Testis (tissue), 3 donors: Measurements from ENCODE around the gene SUFU. TPM values are rescaled to one million over a fixed set of nuclear protein-coding genes. Genes with fewer than 3 reads are reported as not detected.

Source experiments
- DNase-seq: peaks from one replicate; pipeline ENCODE4 v3.0.0-alpha.2; 2019
- H3K27ac ChIP-seq, 2 donors: fragments of 200-600 bp; sonication (generic); one replicate each; pipeline ENCODE4 v1.5.1; 2019
- H3K27me3 ChIP-seq: fragments of 200-600 bp; sonication (generic); one replicate; pipeline ENCODE4 v1.5.1; 2019
- H3K36me3 ChIP-seq: fragments of 200-600 bp; sonication (generic); one replicate; pipeline ENCODE4 v1.5.1; 2017; ENCODE audit warnings: low read depth; ENCODE audit errors: missing control alignments
- H3K4me1 ChIP-seq: fragments of 200-600 bp; sonication (generic); one replicate; pipeline ENCODE4 v1.5.1; 2019
- H3K4me3 ChIP-seq, 2 donors: fragments of 200-600 bp; sonication (generic); one replicate each; pipeline ENCODE4 v1.5.1; 2017 to 2019
- H3K9me3 ChIP-seq: fragments of 200-600 bp; sonication (generic); one replicate; pipeline ENCODE4 v1.5.1; 2017
- POLR2A ChIP-seq: fragments of 450-650 bp; IDR thresholded peaks from one replicate; pipeline ENCODE4 v1.6.1; 2017; ENCODE audit warnings: antibody characterized with exemption, mild to moderate bottlenecking, moderate library complexity
- WGBS, 2 donors: methylation state at CpG; one replicate each; pipeline ENCODE4 v1.1.5; 2018; 5-methylcytosine and 5-hydroxymethylcytosine counted together
- intact Hi-C: fragments of 100-400 bp; cut with DNase I; formaldehyde crosslinking; loops from one replicate; pipeline ENCODE4 v1.15.1; 2023; ENCODE audit warnings: low total_unique reads
- polyA plus RNA-seq: library from polyadenylated mRNA; stranded (reverse); fragments of 350-450 nt; fragmentation: Illumina TruSeq; extraction: RNeasy Lipid Tissue Mini Kit (QIAGEN cat#74804); gene quantifications from one replicate; pipeline ENCODE4 v1.2.3, GENCODE V29; 2014; ENCODE audit warnings: low read depth, low replicate concordance; ENCODE audit not compliant: insufficient read depth
- total RNA-seq, 2 donors: library from RNA; depleted of rRNA; stranded (reverse); fragments of >200 nt; gene quantifications; one replicate each; pipeline ENCODE4 v1.2.3, GENCODE V29; 2016
- TF ChIP-seq, protein P1 (sequence below), 3 experiments: fragments of 450-650 bp in 2 of 3; fragments of 200-600 bp in 1 of 3; sonication (generic) in 1 of 3; IDR thresholded peaks; one replicate each; pipeline ENCODE4 v1.5.1; 2016 to 2019; ENCODE audit warnings: antibody characterized with exemption in 3 of 3, mild to moderate bottlenecking in 2 of 3, moderate library complexity in 1 of 3

SUFU gene
- total and polyA plus RNA-seq, 3 donors from 2014 or later: 16.5 to 28.4 (median 22.9) TPM

DNA sequence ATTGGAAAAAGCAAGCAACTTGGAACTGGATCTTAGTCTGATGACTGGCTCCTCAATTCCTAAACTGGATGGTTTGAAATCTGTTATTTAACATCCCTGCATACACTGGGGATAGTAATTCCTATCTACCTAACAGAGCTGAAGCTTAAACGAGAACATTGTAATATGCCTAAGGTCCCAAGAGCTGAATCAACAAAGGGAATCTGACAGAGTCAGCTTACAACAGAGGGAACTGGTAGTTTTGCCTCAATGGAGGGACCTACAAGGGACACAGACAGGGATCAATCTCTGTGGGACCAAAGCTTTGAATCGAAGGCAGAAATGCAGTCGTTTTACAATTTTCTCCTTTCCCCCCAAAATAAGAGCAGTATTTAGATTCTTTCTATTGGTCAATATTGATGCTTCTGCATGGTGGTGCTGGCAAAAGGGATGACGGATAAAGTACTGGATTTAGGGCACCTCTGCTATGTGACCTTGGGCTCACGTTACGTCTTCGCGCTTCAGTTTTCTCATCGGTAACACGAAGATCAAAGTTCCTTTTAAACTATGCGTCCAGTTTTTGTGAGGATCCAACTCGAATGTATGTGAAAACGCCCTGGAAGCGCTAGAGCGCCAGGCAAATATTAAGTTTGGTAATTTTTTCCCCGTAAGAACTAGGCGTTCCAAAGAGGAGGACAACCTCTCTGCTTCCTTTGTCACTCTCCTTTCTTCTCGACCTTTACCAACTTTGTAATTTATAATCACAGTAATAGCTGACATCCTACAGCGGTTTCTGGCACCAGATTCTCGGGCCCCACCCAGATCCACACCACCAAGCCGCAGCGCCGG, 2.4 kb upstream of the SUFU start:
- H3K4me1 ChIP-seq: peaks cover 14% of the 10 kb centered on the region
- H3K27ac ChIP-seq: peak overlapping the region; percentile 53 to 76
- intact Hi-C loops: loop anchor here (5.0 to 10.0 kb wide), 2 partner anchors 81 to 143 kb away; partner anchors contain the start of gene TRIM8
- DNase-seq: no peak
- peak overlapping the region; percentile 95 to 98 for H3K4me3 ChIP-seq
- TF ChIP-seq, protein P1, sequence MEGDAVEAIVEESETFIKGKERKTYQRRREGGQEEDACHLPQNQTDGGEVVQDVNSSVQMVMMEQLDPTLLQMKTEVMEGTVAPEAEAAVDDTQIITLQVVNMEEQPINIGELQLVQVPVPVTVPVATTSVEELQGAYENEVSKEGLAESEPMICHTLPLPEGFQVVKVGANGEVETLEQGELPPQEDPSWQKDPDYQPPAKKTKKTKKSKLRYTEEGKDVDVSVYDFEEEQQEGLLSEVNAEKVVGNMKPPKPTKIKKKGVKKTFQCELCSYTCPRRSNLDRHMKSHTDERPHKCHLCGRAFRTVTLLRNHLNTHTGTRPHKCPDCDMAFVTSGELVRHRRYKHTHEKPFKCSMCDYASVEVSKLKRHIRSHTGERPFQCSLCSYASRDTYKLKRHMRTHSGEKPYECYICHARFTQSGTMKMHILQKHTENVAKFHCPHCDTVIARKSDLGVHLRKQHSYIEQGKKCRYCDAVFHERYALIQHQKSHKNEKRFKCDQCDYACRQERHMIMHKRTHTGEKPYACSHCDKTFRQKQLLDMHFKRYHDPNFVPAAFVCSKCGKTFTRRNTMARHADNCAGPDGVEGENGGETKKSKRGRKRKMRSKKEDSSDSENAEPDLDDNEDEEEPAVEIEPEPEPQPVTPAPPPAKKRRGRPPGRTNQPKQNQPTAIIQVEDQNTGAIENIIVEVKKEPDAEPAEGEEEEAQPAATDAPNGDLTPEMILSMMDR (IDR thresholded peaks at IDR 0.05): no peak
- no peak for TF ChIP-seq POLR2A
- no peaks in the 10 kb centered on the region for H3K36me3 ChIP-seq
- no peaks in the 10 kb centered on the region for H3K27me3 ChIP-seq
- 1 to 2% methylated on average over 23 of the region's 23 CpGs for WGBS, 2 donors
- H3K9me3 ChIP-seq: no peaks in the 10 kb centered on the region

DNA sequence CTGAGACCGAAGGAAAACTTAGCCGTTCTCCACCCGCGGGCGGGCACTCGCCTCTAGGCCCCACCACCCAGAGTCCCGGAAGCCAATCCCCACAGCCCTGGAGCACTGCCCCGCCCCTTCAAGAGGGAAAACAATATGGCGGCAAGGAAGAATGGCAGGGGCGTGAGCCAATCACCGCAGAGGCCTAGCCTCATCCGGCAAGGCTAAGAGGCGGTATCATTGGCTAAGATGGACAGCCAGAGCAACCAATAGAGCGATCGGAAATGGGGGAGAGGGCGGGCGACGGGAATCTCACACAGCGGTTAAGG, 1.8 kb upstream of the SUFU start:
- H3K4me3 ChIP-seq: peak overlapping the region; percentile 95 to 98
- H3K36me3 ChIP-seq: no peaks in the 10 kb centered on the region
- intact Hi-C loops: loop anchor here (5.0 to 10.0 kb wide), 2 partner anchors 80 to 143 kb away; partner anchors contain the start of gene TRIM8
- H3K4me1 ChIP-seq: peaks cover 18% of the 10 kb centered on the region
- H3K27ac ChIP-seq: peak overlapping the region; percentile 94 to 96
- 0% methylated on average over 1 to 19 of the region's 19 CpGs for WGBS, 2 donors
- TF ChIP-seq, protein P1 (IDR thresholded peaks at IDR 0.05): no peak
- TF ChIP-seq POLR2A: no peak
- no peaks in the 10 kb centered on the region for H3K27me3 ChIP-seq
- H3K9me3 ChIP-seq: no peaks in the 10 kb centered on the region
- DNase-seq: peak; percentile 100

DNA sequence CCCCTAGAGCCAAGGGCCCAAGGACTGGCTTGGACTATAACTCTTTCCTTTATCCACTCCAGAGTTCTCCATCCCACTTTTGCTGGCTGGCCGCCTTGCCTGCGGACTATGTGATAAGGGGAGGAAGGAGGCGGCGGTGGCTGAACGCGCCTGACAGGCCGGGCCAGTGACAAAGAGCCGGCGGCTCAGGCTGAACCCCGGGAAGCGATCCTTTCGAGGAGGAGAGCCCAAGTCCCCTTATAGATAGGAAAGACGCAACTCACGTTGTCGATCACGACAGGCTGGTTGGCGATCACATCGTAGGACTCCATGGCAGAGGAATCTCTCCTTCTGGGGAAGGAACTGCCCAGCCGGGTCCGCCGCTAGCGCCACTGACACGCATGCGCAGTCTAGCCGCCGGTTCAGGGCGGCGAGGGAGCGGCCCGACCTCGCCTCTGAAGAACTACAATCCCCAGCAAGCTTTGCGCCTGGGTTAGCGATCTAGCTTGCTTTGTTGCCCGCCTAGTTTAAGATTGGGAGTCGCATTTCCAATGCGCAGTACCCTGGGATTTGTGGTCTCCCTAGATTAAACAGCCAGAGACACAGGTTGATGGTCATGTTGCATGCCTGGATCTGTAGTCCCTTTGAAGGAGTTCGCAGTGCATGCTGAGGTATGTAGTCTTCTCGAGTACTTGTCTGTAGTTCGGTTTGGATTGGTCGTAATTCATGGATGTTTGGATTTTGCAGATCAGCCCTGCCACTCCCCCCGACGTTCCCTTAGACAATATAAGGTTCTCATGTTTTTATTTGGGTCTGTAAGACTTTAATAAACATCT, 1.2 kb upstream of the SUFU start, which contains the start of gene ACTR1A:
TSS of gene ACTR1A (minus strand) at position 376 of the 815 bp plus-strand sequence. CDS start at position 311, 65 bp downstream.
- H3K27ac ChIP-seq: peak within 1 kb of the TSS; percentile 94 to 96
- intact Hi-C loops: loop anchor here (5.0 to 10.0 kb wide), 2 partner anchors 80 to 142 kb away; partner anchors contain the start of gene TRIM8
- peak within 1 kb of the TSS; percentile 95 to 98 for H3K4me3 ChIP-seq
- H3K4me1 ChIP-seq: peaks cover 18% of the 10 kb centered on the region
- H3K27me3 ChIP-seq: no peaks in the 10 kb centered on the region
- H3K36me3 ChIP-seq: no peaks in the 10 kb centered on the region
- TF ChIP-seq, protein P1 (IDR thresholded peaks at IDR 0.05): no peak
- TF ChIP-seq POLR2A: peak; percentile 56
- H3K9me3 ChIP-seq: no peaks in the 10 kb centered on the region
- DNase-seq: peak; percentile 98
- 0% methylated on average over 13 to 42 of the region's 42 CpGs for WGBS, 2 donors

DNA sequence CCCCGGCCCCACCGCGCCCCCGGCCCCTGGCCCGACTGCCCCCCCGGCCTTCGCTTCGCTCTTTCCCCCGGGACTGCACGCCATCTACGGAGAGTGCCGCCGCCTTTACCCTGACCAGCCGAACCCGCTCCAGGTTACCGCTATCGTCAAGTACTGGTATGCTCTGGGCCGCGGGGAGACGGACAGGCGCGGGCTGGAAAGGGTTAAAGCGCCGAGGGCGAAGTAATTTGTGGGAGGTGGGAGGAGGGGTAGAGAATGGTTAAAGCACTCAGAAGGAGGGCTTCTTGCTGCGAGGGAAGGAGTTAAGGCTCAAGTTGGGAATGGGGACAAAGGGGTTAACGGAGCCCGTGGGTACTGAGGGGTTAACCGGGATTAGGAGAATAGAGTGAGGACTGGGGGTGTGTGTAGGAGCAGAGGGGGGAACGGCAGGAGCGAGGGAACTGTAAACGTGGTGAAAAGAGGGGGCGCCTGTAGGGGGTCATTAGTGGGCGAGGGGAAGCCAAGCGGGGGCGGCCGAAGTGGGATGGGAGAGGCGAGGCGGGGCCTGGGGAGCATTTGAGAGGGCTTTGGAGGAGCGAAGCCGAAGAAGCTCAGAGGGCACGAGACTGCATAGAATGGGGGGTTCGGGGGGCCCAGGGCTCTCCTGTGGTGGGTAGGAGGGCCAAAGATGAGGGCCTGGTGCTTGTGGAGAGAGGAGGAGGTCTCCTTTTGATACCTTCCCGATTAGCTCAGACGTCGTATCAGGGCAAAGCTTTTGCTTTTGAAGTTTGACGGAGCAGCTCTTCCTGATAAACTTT, 605 bp downstream of the SUFU start:
- H3K36me3 ChIP-seq: no peaks in the 10 kb centered on the region
- 0 to 1% methylated on average over 36 to 46 of the region's 47 CpGs for WGBS, 2 donors
- TF ChIP-seq, protein P1 (IDR thresholded peaks at IDR 0.05): no peak
- no peak for TF ChIP-seq POLR2A
- H3K9me3 ChIP-seq: no peaks in the 10 kb centered on the region
- no peaks in the 10 kb centered on the region for H3K27me3 ChIP-seq
- H3K4me3 ChIP-seq: peak overlapping the region; percentile 95 to 98
- peak; percentile 52 for DNase-seq
- intact Hi-C loops: loop anchor here (5.0 to 10.0 kb wide), 2 partner anchors 78 to 140 kb away; partner anchors contain the start of gene TRIM8
- peaks cover 18% of the 10 kb centered on the region for H3K4me1 ChIP-seq
- peak overlapping the region; percentile 80 to 87 for H3K27ac ChIP-seq
